ENCODE data around the gene TIMM50.
"Not testable (repeated sequence)": the region's sequence is repeated elsewhere in the genome, so short reads cannot be mapped to it uniquely, and the experiment has no call there.

Gene TIMM50

DNA sequence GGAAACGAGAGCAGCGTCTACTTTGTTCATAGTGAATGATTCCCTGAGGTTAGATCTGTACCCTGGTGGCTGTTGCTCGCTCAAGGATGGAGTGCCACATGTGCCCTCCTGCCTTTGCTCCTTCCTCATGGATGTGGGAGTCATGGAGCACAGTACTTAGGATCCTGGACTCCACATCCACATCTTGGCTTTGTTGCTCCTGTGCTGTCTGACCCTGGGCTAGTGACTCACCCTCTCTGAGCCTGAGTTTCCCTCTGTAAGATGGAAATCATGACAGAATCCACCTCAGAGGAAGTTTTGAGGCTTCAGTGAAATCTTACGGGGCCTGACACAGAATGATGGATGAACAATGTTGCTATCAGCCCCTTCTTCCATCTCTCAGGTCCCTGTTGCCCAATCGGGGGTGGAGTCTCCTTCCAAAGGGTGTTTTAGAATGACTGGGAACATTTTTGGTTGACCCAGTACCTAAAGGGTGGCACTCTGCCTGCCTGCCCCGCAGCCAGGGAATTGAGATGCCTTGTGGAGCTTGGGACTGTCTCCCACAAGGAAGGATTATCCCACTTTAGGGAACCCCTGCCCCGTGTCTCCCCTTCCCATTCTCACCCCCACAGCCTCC, 9.8 kb upstream of the TIMM50 start:
- DNase-seq, result no peak

DNA sequence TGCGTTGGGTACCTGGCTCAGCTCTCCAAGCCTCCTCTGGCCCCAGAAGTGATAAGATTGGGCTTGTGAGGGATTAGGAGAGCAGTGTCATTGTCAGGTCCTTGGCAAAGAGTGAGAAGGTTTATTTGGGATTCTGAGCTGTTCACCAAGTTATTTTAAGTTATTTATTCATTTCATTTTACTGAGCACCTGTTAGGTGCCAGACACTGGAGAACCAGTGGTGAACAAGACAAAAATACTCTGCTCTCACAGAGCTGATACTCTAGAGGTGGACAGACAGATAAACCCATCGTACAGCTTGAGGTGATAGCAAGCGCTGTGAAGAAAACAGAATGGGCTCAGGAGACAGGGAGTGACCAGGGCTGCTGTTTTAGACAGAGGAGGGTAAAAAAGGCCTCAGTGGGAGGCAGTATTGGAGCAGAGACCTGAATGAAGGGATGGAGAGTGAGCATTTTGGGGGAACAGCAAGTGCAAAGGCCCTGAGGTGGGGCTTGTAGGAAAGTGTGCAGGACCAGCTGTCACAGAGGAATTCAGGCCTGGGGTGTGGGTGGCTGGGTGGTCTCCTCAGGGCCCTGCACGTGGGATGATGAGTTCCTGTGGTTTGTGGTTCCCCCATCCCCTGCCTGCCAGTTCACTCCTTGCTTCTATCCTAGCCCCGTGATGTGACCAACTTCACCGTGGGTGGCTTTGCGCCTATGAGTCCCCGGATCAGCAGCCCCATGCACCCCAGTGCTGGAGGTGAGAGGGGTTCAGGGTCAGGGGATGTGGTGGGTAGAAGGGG, 8.7 kb upstream of the TIMM50 start:
- DNase-seq, result no peak

DNA sequence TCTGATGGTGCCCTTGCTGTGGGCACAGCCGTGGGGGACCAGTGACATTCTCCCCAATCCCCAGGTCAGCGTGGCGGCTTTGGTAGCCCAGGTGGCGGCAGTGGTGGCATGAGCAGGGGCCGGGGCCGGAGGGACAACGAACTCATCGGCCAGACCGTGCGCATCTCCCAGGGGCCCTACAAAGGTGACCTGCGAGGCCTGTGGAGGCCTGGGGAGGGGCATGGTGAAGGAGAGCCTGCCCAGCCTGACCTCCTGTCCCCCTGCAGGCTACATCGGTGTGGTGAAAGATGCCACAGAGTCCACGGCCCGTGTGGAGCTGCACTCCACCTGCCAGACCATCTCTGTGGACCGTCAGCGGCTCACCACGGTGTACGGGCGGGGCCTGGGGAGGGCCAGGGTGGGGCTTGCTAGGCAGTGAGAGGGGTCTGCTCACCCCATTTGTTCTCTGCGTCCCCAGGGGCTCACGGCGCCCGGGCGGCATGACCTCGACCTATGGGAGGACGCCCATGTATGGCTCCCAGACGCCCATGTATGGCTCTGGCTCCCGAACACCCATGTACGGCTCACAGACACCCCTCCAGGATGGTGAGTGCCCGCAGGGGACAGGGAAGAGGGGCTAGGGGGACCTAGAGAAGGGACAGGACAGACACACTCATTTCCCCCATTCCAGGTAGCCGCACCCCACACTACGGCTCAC, 7.7 kb upstream of the TIMM50 start:
- DNase-seq, result no peak

DNA sequence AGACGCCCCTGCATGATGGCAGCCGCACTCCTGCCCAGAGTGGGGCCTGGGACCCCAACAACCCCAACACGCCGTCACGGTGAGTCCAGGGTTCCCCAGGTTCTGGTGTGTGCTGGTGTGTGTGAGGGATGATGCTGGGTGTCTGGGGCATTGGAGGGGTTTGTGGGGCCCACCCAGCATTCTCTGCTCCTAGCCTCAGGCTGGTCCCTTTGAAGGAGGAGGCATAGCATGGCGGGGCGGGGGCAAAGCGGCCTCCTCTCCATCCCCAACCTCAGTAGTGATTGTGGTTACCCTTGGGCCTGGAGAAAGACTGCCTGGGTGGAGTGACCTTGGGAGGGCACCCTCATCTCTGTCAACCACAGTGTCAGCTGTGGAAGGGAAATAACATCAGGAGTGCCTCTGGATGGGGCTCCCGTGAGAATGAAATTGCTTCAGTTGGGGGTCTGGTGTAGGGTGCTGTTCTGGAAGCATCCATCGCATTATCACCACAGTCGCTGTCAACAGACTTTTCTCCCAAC, 7.1 kb upstream of the TIMM50 start:
- DNase-seq, result no peak

DNA sequence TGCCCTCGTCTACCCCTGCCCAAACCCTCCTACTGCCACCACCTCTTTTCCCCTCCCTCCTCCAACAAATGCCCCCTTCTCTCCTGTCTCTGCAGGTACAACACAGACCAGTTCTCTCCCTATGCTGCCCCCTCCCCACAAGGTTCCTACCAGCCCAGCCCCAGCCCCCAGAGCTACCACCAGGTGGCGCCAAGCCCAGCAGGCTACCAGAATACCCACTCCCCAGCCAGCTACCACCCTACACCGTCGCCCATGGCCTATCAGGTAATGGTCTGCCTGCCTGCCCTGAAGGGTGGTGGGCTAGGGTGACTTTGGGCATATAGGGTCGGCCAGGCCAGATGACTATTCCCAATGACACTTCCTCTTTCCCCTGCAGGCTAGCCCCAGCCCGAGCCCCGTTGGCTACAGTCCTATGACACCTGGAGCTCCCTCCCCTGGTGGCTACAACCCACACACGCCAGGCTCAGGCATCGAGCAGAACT, 6.5 kb upstream of the TIMM50 start:
- DNase-seq, result peak; percentile 66

DNA sequence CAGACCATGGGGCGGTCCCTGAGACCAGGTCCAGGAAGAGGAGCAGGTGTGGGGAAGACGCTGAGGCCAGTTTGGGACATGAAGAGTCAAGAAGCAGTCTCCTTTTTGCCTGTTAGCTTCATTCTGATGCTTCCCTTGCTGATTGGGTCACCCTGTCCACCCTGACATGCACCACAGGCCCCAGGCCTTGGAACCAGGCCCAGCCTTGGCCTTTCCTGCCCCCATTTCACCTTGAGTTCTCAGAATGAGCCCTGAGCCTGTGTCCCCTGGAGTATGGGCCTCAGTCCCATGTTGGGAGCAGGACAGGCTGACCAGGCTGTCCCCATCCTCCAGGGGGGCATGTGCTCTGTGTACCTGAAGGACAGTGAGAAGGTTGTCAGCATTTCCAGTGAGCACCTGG, 4.9 kb upstream of the TIMM50 start:
- DNase-seq, result no peak

DNA sequence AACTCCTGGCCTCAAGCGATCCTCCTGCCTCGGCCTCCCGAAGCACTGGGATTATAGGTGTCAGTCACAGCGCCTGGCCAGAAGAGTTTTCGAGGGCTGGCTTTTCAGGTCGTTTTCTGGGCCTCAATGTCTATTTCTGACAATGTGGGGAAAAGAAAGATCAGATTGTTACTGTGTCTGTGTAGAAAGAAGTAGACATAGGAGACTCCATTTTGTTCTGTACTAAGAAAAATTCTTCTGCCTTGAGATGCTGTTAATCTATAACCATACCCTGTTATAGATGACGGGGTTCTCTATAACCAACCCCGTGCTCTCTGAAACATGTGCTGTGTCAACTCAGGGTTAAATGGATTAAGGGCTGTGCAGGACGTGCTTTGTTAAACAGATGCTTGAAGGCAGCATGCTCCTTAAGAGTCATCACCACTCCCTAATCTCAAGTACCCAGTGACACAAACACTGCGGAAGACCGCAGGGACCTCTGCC, 1.3 kb upstream of the TIMM50 start:
- DNase-seq, result not testable (repeated sequence)

DNA sequence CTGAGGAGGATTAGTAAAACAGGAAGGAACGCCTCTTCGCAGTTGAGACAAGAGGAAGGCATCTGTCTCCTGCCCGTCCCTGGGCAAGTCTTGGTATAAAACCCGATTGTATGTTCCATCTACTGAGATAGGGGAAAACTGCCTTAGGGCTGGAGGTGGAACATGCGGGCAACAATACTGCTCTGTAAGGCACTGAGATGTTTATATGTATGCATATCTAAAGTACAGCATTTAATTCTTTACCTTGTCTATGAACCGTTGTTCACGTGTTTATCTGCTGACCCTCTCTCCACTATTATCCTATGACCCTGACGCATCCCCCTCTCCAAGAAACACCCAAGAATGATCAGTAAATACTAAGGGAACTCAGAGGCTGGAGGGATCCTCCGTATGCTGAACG, 722 bp upstream of the TIMM50 start:
- peak; percentile 65 for DNase-seq

DNA sequence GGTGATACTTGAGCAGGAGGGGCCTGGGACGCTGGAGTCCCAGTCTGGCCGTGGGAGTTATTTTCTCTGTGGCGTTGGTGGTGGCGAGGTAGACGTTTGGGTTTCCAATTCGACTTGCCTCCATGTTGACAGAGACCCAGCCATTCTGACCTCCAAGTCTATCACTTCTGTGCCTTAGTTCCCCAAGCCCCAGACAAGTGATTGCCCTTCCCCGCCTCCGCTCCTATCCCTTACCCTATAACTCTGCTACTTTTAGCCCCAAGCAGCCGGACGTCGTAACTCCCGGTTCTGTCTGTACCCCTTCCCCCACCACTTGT, 549 bp downstream of the TIMM50 start:
- DNase-seq, result peak; percentile 52

DNA sequence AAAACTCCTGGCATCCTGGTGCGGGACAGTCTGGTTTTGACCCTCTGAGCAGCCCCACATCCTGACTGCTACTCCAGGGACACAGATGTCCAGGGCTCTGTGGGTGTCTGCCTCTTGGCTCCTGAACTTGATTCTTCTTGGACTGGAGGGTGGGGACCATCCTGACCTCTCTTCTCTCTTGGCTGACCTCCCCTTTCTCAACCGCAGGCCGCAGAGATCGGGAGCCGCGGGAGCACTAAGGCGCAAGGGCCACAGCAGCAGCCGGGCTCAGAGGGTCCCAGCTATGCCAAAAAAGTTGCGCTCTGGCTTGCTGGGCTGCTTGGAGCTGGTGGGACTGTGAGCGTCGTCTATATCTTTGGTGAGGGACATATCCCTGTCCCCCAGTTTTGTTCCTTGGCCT, 1.0 kb downstream of the TIMM50 start:
- no peak for DNase-seq

DNA sequence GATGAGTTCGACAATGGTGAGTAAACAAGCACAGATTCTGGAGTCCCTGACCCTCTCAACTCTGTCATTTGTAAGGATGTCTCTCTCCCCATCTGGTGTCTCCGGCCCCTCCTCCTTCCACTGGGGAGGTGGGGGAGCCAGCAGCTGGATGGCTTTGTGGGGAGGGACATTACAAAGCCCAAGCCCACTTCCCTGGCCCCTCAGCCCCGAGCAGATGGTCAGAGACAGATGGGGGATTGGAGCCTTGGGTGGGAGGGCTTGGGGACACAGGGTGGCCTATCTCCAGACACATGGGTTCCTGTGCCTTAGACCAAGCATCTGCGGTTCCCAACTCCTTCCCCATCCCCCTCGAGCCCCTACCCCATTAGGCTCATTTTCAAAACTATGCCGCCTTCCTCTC, 2.5 kb downstream of the TIMM50 start:
- no peak for DNase-seq

DNA sequence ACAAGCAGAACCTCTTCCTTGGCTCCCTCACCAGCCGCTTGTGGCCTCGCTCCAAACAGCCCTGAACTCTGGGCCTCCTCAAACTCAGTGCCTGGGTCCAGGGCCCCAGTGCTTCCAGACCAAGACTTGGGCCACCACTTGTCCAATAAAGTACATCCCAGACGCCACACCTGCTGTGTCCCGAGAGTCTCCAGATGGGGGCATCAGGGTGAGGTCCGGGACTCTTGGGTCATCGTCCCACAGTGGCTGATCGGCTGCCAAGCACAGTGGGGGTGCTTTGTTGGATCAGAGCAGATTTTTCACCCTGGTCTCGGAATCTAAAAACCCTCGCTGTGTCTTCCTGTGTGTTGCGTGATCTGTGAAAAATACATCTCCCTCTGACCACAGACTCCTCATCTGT, 9.1 kb downstream of the TIMM50 start:
- no peak for DNase-seq

DNA sequence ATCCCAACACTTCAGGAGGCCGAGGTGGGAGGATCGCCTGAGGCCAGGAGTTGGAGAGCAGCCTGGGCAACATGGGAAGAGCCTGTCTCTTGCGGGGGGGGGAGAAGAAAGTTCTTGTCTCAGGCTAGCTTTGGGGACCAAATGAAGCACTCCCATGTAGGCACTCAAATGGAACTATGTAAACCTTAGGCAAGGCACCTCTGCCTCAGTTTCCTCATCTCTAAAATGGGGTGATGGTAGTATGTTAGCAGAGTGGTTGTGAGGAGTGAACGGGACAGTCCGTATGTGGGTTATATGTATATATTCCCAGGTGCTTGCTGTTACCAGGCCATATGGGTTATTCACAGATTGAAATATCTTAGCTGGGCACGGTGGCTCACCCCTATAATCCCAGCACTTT, 11.6 kb downstream of the TIMM50 start:
- no peak for DNase-seq

DNA sequence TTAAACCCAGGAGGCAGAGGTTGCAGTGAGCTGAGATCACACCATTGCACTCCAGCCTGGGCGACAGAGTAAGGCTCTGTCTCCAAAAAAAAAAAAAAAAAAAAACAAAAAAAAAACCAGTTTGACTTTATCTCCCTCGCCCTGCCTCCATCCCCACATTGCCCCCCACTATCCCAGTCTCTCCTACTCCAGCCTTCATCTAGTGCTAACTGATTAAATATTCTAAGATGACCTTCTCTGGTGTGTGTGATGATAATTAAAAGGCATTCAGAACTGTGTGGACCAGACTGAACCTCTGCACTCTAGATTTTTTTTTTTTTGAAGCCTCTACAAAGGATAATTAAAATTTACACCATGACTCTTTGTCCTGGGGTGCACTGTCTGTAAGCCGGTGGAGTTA, 12.2 kb downstream of the TIMM50 start:
- DNase-seq, result no peak

DNA sequence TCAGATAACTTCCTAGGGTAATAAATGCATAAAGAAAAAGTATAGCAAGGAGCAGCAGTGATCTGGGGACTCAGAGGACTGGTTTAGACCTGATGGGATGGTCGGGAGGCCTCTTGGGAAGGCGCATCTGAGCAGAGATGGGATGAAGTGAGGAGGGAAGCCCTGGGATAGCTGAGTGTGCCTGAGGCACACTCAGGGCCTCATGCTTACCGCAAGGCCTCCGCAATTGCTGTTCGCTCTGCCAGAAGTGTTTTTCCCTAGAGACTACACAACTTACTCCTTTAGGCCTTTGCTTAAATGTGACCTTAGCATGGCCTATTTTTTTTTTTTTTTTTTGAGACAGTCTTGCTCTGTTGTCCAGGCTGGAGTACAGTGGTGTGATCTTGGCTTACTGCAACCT, 14.0 kb downstream of the TIMM50 start:
- no peak for DNase-seq

DNA sequence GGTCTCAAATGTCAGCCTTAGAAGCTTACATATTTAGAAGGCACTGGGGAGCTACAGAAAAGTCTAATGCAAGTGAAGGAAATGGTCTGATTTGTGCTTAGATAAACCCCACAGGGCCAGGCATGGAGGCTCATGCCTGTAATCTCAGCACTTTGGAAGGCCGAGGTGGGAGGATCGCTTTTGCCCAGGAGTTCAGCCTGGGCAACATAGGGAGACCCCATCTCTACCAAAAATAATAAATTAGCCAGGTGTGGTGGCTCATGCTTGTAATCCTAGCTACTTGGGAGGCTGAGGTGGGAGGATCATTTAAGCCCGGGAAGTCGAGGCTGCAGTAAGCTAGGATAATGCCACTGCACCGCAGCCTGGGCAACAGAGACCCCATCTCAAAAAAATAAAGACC, 15.4 kb downstream of the TIMM50 start:
- no peak for DNase-seq

DNA sequence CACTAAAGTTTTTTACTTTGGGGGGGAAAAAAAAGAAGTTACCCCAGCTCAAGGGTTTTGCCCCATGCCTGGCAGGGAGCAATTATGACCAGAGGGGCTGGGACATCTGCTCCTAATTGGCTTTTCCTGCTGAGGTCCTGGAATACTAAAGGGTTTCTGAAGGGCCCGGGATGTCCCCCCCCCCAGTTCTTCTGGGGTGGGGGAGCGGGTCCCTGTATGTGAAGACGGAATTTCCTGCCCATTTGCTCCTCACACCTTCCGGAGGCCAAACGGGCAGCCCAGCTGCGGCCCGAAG, 17.0 kb downstream of the TIMM50 start:
- DNase-seq, result no peak

DNA sequence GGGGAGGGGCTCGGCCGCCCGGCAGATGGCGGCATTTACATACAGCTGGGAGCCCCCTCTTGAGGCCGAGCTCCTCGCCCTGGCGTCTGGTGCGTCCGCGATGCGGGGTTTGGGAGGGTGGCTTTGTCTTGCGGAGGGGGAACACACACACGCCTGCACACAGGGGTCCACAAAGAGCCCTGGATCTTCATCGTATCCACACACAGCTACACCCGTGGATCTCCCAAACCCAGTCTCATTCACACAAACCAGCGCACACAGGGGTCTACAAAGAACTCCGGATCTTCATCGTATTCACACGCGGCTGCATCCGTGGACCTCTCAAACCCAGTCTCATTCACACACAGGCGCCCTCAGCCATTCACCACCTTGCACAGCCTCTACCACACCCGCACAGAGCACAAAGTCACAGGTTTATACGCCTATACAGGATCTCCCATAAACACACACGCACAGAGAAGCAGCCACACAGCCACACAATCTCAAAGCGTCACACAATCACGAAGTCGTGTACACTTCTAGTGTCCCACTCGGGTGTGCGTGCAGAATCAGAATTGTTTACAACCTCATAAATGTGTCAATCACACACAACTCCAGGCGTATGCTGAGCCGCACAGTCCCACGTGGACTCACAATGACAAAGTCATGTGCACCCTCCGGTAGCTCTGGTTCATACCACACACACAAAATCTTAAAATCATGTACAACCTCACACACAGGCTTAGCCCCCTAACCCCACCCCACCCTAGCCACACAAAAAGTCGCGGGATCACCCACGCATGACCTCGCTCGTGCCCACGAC, 17.6 kb downstream of the TIMM50 start:
- peak; percentile 79 for DNase-seq

DNA sequence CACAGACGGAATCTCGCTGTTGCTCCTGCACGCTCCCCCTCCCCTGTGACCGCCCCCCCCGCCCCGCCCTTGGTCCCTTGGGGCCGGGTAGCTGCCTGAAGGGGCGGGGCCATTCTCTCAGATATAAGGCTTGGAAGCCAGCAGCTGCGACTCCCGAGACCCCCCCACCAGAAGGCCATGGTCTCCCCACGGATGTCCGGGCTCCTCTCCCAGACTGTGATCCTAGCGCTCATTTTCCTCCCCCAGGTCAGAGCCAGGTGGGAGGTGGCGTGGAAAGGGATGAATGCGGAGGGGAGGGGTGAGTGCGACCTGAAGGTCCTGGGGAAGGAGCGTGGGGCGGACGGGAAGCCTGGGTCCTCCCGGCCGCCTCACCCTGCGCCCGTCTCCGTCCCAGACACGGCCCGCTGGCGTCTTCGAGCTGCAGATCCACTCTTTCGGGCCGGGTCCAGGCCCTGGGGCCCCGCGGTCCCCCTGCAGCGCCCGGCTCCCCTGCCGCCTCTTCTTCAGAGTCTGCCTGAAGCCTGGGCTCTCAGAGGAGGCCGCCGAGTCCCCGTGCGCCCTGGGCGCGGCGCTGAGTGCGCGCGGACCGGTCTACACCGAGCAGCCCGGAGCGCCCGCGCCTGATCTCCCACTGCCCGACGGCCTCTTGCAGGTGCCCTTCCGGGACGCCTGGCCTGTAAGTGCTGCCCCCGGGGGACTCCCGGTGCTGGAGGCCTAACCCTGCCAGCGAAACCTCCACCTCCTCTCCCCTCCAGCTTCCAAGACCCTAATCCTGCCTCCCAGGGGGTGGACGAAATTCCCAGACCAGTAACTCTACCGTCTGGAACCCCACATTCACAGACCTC, 18.4 kb downstream of the TIMM50 start, which contains the start of gene DLL3:
DLL3 (plus strand) TSS at position 150 of the 845 bp plus-strand sequence; CDS start at position 178, 28 bp downstream.
- no peak for DNase-seq

DNA sequence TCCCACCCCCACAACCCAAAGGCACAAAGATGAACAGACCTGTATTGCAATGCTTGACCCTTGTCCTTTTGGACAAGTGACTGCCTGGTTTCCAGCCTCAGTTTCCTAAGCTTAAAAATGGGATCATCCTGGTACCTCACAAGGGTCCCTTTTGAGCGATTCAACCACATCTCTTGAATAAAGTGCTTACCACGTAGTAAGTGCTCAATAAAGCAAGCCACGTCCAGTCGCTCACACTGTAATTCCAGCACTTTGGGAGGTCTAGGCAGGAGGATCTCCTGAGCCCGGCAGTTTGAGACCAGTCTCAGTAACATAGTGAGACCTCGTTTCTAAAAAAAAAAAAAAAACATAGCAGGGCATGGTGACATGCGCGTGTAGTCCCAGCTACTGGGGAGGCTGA, 19.3 kb downstream of the TIMM50 start:
- DNase-seq, result no peak

DNA sequence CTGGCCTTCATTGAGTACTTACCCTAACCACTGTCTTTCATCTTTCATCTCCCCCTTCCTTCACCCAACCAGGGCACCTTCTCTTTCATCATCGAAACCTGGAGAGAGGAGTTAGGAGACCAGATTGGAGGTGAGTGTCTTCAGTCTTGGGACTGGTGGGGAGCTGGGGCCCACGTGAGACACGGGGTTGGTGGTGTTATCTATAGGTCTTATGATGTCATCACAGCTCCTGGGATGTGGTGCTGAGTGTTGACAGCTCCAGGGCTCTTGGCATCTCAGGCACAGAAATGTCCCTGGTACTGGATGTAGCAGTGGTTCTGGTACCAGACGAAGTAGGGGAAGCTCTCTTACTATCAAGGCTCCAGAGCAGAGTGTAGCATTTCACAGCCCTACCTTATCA, 19.9 kb downstream of the TIMM50 start:
- DNase-seq, result peak; percentile 24

DNA sequence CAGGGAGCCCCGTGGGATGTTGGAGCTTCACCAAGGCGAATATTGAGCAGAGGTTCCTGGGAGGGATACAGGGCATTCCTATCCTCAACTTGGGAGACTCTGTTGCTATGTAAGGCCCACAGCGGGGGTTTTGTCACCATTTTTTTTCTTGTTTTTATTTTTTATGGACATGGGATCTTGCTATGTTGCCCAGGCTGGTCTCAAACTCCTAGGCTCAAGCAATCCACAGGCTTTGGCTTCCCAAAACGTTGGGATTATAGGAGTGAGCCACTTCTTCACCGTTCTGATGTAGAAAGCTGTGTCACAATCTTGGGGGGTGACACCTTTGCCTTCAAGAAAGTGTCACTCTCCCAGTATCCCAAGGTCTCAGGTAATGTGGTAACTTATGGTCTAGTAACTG, 20.7 kb downstream of the TIMM50 start:
- no peak for DNase-seq
